SH-SY5Y (cell line): ENCODE results near the gene NME7.

Source experiments
- GATA2 ChIP-seq: IDR thresholded peaks from 2 replicates; pipeline ENCODE4 v1.6.1; 2011; ENCODE audit warnings: mild to moderate bottlenecking, low read depth, low read length
- GATA3 ChIP-seq: IDR thresholded peaks from 2 replicates; pipeline ENCODE4 v1.6.1; 2011; ENCODE audit warnings: low read depth, mild to moderate bottlenecking, low read length, moderate library complexity

Gene NME7

DNA sequence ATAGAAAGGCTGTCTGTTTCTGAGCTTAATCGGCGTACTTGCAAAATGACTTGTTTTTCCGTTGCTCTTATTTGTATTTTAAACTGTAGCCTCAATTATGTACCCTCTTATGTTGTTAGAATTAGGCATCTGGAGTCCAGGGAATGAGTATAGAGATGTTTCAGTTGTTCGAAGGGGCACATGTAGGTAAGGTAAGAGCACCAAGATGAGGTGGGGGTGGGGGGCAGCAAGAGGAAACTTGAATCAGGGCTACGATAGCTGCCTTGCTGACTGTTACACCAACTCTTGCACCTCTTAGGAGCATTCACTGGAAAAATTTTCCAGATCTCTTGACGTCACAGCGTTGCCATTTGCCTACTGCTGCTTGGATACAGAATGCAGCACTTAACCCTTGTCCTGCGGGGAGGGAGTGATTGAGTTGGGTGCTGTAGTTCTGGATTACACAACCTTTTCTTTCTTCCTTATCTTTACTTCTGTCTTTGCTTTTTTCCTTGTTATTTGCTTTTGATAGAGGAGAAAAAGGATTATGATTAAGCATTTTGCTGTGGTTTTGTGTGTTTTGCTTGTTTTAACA, 257.9 kb downstream of the NME7 start:
- TF ChIP-seq GATA2 = no peak
- TF ChIP-seq GATA3 = no peak

- TF ChIP-seq GATA2 (peak; percentile 84), GATA3 (no peak; the same call in none of the 2 replicates)
Observed at GRCh38 chr1:169108863-169109560, 258.6 kb downstream of the NME7 start.

DNA sequence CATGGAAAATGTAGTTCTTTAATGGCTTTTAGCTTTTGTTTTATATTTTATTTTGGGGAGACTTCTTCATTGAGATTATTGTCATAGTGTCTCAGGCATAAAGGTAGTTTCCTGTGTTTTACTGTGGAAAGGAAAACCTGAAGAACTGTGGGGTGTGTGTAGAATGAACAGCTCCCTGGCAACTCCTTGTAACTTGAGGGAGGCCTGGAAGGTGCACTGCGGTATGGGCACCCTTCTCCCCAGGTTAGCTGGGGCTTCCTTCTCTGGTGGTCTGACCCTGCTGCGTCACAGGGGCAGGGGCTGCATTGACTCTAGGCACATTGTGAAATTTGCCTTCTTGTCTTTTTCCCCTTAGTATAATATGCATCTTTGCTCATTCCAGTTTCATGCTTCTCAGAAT, 259.4 kb downstream of the NME7 start:
- TF ChIP-seq GATA3 = no peak
- no peak for TF ChIP-seq GATA2

DNA sequence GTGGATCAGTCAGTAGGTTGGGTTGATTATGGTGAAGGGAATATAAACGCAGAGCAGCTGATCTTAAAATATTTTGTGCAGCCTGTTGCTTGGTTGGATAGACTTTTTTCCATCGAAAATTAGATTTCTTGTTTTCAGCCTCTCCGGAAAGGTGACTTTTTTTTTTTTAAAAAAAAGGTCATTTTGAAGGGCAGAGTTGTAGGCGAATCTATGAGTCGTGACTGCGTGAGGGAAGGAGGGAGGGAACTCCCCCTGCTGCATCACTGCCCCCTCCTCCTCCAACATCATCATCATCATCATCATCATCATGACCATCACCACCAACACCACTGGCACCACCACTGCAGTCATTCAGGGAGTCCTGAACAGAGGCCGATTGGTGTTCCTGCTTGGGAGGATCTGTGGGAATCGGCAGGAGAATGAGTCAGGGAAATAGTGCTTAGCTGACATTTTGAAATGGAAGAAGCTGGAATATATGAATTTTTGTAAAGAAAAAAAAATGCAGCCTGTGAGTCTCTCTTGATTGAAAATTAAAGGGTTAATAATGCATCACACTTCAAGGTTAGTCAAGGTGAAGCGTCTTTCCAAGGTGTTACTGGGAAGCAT, 259.9 kb downstream of the NME7 start:
- TF ChIP-seq GATA2 = no peak
- no peak for TF ChIP-seq GATA3

- TF ChIP-seq GATA3 = no peak
- TF ChIP-seq GATA2 = peak; percentile 71; the same call in 1 of the 2 replicates
Observed at GRCh38 chr1:169106921-169107602, 260.5 kb downstream of the NME7 start.

DNA sequence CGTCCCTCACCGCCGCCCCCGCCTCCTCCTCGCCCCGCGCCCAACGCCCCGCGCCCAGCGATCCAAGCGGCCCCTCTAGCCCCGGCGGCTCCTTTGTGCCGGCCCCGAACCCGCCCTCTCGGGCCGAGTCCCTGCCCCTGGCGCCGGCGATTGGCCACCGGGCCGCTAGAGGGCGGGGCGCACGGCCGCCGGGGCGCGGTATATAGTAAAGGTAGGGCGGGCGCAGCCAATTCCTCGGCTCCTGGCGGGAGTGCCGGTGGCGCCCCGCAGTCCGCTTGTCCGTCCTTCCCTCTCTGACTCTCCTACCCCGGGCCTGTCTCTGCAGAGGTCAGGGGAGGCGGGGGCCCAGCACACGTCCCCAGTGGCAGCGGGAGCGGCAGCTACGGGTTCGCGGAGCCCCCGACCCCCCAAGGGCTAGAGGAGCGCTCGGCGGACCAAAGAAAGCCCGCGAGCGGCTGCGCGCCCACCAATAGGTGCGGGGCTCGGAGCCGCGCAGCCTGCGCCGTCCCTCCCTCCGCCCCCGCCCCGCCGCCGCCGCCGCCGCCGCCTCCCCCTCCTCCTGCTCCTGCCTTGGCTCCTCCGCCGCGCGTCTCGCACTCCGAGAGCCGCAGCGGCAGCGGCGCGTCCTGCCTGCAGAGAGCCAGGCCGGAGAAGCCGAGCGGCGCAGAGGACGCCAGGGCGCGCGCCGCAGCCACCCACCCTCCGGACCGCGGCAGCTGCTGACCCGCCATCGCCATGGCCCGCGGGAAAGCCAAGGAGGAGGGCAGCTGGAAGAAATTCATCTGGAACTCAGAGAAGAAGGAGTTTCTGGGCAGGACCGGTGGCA, 261.3 kb downstream of the NME7 start, which contains the start of gene ATP1B1:
TSS of gene ATP1B1 (plus strand) at position 596 of the 826 bp plus-strand sequence. CDS start at position 736, 140 bp downstream.
- TF ChIP-seq GATA2 = no peak; the same call in 1 of the 2 replicates
- TF ChIP-seq GATA3 = no peak

- TF ChIP-seq GATA2 = no peak
- TF ChIP-seq GATA3 = no peak
Observed at GRCh38 chr1:169105434-169106094, 262.0 kb downstream of the NME7 start.

DNA sequence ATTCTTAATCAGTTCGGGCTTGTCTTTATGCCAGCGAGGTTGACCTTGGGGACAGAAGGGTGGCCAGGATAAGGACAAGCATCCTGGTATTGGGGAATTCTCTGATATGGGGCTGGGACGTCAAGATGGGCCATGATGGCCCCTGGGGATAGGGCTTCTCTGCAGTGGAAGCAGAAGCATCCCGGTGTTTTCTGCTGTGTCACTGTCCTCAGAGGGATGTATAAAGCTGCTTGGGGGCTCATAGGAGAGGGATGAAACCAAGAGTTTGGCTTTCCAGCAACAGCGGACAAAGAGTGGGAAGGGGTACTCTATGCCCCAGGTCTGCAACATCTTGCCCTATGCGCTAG, 262.5 kb downstream of the NME7 start:
- no peak for TF ChIP-seq GATA3
- TF ChIP-seq GATA2 = no peak

- TF ChIP-seq GATA3 (no peak), GATA2 (no peak)
Observed at GRCh38 chr1:169103480-169103893, 264.1 kb downstream of the NME7 start.

DNA sequence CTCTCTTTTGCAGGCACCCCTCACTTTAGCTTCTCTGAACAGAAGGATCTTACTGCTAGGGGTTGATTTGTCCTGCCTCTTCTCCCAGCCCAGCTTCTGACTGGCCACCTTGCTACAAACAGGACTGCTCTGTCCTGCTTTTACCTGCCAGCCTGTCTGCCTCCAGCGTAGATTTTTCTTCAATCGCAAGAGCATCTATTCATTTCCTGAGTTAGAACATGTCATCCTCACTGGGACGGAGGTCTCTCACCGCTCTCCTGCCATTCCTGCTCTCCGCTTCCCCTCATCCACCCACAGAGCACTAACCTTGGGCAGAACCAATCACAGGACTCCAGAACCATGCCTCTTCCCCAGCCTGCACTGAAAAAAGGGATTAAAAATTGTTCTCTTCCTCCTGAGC, 264.6 kb downstream of the NME7 start:
- TF ChIP-seq GATA3 (no peak), GATA2 (no peak)

DNA sequence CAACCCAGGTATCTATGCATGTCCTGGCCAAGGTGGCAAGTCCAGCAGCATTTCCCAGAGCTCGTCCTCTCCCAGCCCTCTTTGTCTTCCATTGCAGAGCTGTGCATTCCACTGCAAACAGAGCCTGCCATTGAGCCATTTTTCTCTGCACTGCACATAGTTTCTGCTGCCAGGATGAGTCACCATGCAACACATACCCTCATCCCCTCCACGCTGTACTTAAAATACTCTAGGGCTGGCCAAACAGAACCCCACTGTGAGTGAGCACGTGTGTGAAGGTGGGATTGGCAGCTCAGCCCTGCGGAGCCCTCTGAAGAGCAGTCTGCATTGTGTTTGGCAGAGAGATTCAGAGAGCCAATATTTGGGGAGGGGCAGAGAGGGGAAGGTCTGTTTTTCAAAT, 265.0 kb downstream of the NME7 start:
- TF ChIP-seq GATA2 (no peak), GATA3 (no peak)

DNA sequence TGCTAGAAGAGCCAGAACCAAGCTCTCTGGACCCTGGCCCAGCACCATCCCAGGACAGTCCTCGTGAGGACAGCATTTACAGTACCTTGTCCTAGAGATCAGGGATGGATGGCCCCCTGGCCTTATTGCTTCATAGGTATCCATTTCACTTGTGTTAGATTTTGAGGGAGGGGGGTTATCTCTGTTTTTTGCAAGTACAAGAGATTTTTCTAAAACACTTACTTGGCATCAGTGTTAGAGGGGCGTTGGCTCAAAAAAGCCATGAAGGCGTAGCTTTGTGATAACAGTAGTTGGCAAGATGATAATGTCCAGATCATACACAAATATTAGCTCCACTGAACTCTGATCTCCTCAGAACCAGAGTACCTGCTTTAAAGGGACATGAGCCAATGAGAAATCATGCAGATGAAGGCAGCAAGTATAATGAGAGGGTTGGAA, 266.9 kb downstream of the NME7 start:
- TF ChIP-seq GATA2 (no peak), GATA3 (no peak)

DNA sequence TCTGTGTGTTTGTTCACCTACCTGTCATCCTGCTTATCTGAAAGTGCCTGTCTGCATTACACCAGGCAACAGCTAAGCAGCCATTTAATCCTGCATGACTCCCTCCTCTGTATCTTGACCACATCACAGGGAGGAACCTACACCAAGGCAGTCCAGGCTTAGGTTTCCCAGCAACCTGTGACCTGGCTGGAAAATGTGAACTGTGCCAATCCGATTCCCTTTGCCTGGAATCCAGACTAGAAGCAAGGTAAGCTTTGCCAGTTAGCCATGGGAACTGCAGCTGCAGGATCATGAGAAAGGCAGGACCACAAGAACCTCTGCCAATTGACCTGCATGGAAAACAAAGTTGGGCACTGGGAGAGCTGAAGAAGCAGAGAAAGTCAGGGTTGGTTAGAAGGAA, 267.4 kb downstream of the NME7 start:
- TF ChIP-seq GATA2 (no peak), GATA3 (no peak)

DNA sequence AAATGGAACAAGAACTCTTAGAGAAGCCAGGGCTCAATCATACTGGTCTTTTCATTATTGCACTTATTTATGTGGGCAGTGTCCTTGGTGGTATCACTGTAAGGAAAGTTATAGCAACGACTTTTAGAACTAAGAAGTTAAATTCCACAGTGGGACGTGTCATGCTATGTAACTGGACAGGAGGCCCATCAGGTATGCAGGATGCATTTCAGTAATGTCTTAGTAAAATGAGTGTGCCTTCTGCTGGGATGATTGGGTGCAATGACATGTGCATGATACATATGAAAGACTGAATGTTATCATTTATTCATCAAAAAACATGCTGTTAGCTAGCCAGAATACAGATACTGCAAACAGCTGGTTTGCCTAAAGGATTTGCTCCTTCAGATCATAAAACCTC, 268.0 kb downstream of the NME7 start:
- no peak for TF ChIP-seq GATA3
- no peak for TF ChIP-seq GATA2
